HG02852 (cell line): ENCODE data around the gene ADGRD1.
"Not testable (repeated sequence)": the region's sequence is repeated elsewhere in the genome, so short reads cannot be mapped to it uniquely, and the experiment has no call there.

Source experiments
- ATAC-seq: cut with Tn5 transposase; IDR thresholded peaks from one replicate; pipeline ENCODE4 v1.9.1; 2021; ENCODE audit warnings: mild to moderate bottlenecking, moderate library complexity; ENCODE audit not compliant: unreplicated experiment

ADGRD1 gene

DNA sequence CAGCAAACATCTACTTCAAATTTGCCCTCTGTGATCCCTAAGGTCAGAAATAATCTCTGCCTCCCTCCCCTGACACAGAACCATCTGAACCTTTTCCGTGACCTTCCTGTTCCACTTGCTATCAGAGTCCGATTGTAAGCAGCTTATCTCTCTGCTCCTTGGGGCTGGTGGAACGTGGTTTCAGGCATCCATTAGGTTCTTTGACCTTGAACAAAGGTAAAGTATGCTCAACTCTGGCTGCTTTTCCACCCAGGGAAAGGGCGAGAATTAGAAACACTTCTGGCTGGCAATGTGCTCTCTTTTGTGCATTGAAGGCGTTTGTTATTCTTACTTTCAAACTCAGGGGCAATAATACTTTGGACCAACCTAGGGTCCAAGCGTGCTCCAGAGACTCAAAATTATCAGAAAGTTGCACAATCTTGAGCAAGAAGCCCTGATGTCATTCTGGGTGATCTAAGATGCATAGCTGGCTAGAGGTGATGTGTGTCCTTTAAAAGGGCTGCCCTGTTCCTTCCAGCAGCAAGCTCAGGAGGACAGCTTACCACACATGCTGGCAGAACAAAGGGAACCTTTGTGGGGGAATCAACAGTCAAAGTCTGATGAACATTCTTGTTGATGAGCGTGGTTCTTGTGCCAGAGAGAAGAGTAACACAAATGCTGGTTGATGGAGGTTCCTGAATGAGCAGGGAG, 29.8 kb downstream of the ADGRD1 start:
- no peak for ATAC-seq

GRCh38 chr12:130984183-130985058, 30.7 kb downstream of the ADGRD1 start:
- ATAC-seq, result no peak

GRCh38 chr12:130987151-130987931, 33.6 kb downstream of the ADGRD1 start:
- ATAC-seq, result no peak

- no peak for ATAC-seq
These were observed 34.6 kb downstream of the ADGRD1 start for GRCh38 chr12:130988261-130988660.

DNA sequence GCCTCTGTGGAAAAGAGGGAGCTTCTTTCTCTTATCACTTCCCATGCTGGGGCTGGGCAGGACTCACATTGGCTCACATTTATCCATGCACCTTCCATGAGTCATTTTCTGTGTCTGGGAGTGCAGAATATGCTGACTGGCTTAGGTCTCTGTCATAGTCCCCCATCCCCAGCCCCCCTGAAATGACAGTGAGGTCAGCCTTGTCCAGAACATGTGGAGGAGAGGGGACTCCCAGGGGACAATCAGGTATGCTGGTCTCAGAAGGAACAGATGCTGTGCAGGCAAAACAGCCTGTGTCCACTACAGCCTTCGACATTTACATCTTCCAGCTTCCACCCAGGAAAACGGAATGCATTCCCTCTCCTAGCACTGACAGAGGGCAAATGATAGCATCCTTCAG, 35.0 kb downstream of the ADGRD1 start:
- no peak for ATAC-seq

DNA sequence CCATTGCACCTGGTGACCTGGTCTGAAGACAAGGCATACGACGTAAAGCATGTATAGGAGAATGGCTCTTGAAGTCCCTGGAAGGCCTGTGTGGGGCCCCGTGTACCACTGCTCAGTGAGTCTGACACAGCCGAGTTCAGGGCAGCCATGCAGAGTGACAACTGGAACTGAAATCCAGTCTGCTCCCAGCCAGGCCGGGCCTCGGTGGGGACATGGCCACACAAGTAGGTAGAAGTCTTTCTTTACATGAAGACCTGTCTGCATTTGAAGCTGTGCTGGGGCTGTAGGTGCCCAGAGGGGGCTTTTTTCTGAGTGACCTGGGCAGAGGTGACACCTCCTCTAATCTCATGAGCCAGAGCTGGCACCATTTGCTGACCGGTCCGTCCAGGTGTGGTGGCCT, 35.7 kb downstream of the ADGRD1 start:
- ATAC-seq, result no peak

- ATAC-seq, result no peak
These were observed 36.3 kb downstream of the ADGRD1 start for GRCh38 chr12:130990034-130990433.

DNA sequence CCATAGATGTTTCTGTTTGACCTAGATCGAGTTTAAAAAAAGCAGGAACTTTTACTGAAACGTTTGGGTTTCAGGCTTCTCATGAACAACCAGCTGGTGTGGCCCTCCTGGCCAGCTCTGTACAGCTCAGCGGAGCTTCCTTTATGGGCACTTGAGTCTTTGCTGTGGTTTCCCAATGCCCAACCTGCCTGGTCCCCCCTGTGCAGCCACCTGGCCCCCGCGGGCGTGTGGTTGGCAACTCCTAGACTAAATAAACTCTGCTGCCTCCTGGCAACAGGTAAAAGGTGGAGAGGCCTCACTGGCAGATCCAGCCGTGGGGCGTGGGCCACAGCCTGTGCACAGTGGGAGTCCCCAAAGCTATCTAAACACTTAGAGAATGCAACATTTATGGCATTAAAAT, 38.7 kb downstream of the ADGRD1 start:
- ATAC-seq, result no peak

GRCh38 chr12:130992979-130993538, 39.4 kb downstream of the ADGRD1 start:
- ATAC-seq, result no peak

GRCh38 chr12:130993759-130994670, 40.3 kb downstream of the ADGRD1 start:
- ATAC-seq, result no peak

- ATAC-seq, result no peak
These were observed 41.2 kb downstream of the ADGRD1 start for GRCh38 chr12:130994821-130995375.

DNA sequence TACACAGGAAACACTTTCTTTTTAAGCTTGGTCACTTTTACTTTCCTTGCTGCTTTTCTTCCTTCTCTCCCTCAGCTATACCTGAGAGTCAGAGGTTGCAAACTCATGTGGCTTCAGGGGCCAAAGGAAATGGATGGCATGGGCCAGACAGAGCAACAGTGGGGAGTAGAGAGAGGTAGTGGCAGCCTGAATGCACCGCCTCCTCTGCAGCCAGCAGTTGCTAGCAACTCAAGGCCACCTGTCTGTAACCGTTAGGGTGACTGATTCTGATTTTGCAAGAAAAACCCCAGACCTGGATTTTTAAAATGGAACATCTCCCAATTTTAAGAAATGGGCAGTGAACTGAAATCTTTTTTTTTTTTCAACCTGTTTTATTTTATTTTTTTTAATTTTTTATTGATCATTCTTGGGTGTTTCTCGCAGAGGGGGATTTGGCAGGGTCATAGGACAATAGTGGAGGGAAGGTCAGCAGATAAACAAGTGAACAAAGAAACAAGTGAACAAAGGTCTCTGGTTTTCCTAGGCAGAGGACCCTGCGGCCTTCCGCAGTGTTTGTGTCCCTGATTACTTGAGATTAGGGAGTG, 41.8 kb downstream of the ADGRD1 start:
- ATAC-seq, result not testable (repeated sequence)

- no peak for ATAC-seq
These were observed 44.4 kb downstream of the ADGRD1 start for GRCh38 chr12:130998136-130998535.

DNA sequence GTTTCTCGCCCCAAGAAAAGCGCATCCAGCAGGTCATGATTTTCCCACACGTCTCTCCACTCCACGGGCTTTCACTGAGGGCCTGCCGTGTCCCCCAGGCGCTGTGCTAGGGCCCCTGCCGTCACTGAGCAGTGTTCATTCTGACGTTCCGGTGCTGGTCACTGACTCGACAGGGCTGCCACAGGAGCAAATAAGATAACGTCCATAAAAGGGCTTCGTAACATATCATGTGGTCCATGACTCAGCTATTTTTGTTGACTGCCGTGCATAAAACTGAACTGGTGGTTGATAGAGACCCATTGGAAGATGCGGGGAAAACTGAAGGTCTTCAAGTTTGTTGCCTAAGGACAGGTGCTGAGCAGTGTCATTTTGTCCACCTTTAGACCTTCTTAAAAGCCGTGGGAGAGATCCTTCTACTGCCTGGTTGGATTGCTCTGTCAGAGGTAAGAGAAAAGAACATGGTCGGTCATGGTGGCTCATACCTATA, 46.3 kb downstream of the ADGRD1 start:
- no peak for ATAC-seq

DNA sequence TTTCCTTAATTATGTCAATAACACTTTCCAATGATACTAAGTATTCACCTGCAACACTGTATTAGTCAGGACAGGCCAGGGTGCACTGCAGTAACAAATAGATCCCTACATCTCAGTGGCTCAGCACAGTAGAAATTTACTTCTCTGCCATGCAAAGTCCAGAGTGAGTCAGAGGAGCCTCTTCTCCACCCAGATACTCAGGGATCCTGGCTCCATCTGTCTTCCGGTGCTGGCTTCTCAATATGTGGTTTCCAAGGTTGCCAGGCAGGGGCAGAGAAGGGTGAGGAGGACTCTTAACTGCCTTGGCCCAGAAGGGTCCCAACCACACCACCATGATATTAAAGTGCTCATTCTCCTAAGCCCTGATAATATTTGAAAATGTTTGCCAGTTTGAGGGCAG, 47.8 kb downstream of the ADGRD1 start:
- no peak for ATAC-seq

DNA sequence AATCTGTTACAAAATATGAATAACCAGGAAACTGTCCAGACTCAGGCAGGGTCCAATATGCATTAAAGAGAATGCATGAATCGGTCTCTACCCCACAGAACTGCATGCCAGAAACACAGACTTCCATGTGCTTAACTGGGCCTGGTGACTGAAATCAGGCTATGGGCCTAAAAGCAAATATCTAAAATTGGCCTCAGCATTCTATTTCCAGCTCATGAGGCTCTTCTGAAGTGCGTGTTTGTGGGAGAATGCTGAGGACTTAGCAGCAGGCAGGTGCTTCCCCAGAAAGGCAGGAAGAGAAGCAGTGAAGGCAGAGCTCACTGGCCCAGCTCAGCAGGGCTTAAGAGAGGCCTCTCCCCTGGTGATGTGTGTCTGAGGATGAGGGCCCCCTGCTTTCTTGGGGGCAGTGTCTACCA, 48.5 kb downstream of the ADGRD1 start:
- ATAC-seq, result peak; percentile 97

DNA sequence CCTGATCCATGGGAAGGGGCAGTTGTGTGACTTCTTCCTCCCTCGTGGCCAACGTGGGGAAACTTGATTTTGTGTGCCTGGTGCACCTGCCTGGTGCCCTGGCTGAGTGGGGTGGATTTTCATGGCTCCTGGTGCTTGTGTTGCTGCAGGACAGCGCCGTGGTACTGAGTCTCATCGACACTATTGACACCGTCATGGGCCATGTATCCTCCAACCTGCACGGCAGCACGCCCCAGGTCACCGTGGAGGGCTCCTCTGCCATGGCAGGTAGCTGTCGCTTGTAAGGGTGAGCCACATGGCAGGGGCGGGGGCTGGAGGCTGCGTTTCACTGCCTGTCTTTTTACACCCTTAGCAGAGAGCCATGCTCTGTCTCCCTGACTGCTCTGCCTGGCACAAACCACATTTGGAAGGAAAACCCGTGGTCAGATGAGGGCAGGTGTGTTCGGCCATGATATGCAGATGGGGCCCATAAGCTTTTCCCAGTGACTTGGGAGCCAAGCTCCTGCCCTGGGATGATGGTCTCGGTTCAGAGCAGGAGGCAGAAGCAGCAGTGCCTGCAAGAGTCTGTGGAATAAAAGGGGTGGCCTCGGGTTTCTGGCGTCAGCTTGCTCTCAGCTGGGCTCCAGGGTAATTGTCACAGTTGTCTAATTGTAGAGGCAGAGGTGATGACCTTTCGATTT, 49.5 kb downstream of the ADGRD1 start:
- no peak for ATAC-seq

GRCh38 chr12:131003716-131004045, 50.0 kb downstream of the ADGRD1 start:
- no peak for ATAC-seq

DNA sequence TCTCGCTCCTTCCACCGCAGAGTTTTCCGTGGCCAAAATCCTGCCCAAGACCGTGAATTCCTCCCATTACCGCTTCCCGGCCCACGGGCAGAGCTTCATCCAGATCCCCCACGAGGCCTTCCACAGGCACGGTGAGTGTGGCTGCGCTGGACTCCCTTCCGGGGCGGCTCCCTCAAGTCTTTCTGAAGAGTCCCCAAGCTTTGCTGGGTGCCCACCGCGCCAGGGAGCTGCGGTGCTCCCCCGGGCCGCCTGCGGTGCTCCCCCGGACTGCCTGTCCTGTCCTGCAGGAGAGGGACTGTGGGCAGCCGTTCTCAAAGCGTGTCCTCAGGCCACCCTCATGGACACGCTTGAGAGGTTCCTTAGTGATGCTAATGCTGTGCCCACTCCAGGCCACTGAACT, 50.5 kb downstream of the ADGRD1 start:
- ATAC-seq, result no peak
